ENCODE data around the gene SNX7. TPM values are rescaled to one million over a fixed set of nuclear protein-coding genes. Genes with fewer than 3 reads are reported as not detected.

SNX7 gene
- total RNA-seq, 1 experiment from 2014 or later = 19.0 TPM

- DNase-seq (ENCODE audit: extremely low read depth, low read depth) = no peak
Observed at GRCh38 chr1:98696077-98696476, 34.6 kb downstream of the SNX7 start.

DNA sequence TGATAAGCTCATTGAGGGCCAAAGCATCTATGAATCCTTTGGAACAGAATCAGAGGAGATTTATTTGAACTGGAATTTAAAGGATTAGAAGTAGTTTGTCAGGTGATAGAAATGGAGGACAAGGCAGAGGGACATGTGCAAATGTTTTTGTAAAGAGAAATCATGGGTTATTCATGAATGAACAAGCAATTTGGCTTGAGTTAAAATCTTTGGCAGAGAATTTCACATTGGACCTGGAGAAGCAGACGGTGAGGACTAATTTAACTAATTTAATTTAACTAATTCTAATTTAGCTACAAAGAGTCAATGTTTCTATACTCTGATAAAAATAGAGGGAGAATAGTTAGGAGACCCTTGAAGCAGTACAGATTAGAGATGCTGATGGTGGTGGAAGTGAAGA, 36.3 kb downstream of the SNX7 start:
- no peak for DNase-seq (ENCODE audit: extremely low read depth, low read depth)

DNA sequence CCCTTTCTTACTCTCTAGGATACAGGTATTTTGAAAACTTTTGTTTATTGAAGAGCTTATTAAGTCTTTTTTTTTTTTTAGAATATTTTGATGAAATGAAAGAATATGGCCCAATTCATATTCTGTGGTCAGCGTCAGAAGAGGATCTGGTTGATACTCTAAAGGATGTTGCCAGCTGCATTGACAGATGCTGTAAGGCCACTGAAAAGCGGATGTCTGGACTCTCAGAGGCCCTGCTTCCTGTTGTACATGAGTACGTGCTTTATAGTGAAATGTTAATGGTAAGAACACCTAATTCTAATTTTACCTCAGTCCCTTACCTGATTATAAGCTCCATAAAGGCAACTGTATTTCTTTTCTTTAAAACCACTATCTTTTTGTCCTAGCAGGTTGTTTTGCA, 37.1 kb downstream of the SNX7 start:
- DNase-seq (ENCODE audit: extremely low read depth, low read depth) = no peak

GRCh38 chr1:98700228-98700627, 38.7 kb downstream of the SNX7 start:
- no peak for DNase-seq (ENCODE audit: extremely low read depth, low read depth)

DNA sequence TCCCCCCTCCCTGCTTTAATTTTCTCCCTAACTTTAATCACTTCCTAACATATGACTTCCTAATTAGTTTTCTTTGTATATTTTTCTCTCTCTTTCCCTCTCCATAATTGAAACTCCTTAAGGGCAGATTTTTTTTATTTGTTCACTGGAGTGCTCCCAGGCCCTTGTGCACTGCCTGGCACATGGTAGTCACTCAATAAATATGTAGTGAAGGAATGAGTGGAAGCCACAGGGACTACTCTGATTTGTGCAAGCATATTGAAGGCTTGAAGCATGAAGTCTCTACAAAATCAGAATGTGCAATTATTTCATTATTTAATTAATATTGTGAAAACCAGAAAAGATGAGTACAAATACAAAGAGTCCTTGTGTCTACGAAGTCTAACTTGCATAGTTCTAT, 41.5 kb downstream of the SNX7 start:
- no peak for DNase-seq (ENCODE audit: extremely low read depth, low read depth)

DNA sequence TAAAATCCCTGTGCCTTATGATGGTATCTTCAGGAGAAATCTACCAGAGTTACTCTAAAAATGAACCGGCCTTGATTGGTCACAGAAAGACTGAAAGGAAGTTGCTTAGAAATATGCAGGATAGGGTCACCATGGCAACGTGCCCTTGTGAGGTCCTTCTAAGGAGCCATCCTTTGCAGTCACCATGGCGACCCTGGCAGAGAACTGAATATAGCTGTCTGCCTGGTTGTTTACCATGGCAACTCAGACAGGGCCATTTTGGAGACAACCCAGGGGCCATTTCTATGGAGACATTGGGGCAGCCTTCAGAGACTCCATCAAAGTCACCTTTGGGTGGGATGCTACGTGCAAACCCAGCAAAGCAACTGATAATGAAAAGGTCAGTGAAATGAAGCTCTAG, 43.0 kb downstream of the SNX7 start:
- no peak for DNase-seq (ENCODE audit: extremely low read depth, low read depth)

DNA sequence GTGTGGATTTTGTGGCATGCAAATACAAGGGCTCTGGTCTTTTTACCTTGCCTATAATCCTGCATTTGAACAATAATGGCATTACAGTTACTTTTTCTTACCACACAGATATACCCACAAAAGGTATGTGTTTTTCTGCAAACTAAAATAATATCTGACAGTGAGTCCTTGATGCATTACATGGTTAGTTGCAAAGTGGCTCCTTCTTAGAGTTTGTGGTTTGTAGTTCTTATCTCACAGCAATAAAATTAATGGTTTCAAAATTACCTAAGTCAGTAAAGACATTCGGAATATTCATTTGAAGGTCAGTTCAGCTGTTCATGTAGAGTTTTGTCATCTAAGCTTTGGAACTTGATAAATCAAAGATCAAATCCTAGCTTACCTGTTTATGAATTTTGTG, 43.5 kb downstream of the SNX7 start:
- no peak for DNase-seq (ENCODE audit: extremely low read depth, low read depth)

GRCh38 chr1:98705591-98705990, 44.1 kb downstream of the SNX7 start:
- DNase-seq (ENCODE audit: extremely low read depth, low read depth) = no peak

DNA sequence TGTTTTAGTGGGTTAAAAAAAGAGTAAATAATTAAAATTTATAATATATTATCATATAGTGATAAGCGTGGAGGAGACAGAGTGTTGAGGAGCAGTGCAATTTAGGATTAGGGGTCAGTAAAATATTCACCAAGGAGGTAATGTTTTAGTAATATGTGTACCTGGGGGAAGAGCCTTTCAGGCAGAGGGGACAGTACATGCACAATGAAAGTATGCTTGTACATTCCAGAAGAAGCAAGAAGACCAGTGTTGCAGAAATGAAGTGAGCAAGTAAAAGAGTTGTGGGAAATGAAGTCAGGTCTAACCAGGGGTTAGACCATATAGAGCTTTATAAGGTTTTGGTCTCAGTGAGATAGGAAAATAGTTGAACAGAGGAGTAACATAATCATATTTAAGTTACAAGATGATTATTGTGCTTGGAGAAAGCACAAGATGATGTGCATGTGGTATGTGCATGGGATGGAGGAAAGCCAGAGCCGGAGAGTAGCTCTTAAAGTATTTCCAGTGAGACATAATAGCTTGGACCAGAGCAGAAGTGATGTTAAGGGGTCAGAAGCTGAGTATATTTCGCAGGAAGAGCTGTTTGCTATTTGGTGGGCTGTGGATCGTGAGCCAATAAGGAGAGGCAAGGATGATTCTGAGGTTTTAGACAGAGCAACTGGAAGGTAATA, 44.8 kb downstream of the SNX7 start:
- DNase-seq (ENCODE audit: extremely low read depth, low read depth) = no peak

DNA sequence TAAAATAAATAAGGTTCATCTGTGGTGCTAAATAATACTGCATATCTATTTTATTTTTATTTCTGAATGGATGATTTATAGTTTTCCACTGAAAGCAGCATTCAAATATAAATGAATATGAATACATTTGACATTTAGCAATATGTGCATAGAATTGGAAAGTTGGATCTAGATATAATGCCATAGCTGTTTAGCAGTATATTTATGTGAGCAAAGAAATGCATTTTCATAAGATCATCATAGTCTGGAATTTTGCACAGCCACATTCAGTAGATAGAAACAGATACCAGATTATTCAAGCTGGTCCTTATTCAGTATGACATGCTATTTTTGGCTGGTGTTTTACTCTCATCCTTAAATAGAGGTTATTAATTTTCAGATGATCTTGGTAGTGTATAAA, 46.0 kb downstream of the SNX7 start:
- DNase-seq (ENCODE audit: extremely low read depth, low read depth) = no peak

DNA sequence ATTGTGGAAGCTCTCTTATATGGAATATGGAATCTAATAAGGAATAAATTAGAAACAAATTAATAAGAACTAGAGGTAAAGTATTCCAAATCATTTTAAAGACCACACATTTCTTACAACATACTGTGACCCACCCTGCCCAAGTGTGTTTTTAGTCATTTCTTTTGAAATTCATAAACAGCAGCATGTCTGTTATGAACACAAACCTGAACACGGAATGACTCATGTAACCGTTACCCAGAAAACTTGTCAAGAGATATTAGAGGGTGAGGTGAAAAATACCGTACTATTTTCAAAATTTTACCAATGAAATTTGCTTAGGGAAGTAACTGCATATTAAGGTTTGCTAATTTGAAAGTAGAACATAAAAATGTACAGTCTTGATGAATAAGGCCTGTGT, 48.4 kb downstream of the SNX7 start:
- no peak for DNase-seq (ENCODE audit: extremely low read depth, low read depth)

DNA sequence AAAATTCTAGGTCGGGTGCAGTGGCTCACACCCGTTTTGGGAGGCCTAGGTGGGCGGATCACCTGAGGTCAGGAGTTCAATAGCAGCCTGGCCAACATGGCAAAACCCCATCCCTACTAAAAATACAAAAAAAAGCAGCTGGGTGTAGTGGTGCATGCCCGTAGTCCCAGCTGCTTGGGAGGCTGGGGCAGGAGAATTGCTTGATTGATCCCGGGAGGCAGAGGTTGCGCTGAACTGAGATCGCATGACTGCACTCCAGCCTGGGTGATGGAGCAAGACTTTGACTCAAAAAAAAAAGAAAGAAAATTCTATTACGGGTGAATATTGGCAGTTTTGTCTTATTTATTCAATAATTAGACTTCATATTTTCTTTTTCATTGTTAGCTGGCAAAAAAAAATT, 62.1 kb downstream of the SNX7 start:
- DNase-seq (ENCODE audit: extremely low read depth, low read depth) = no peak

- no peak for DNase-seq (ENCODE audit: extremely low read depth, low read depth)
Observed at GRCh38 chr1:98732985-98733781, 71.7 kb downstream of the SNX7 start.

GRCh38 chr1:98733782-98734112, 72.2 kb downstream of the SNX7 start:
- no peak for DNase-seq (ENCODE audit: extremely low read depth, low read depth)

- DNase-seq (ENCODE audit: extremely low read depth, low read depth) = no peak
Observed at GRCh38 chr1:98735756-98736155, 74.2 kb downstream of the SNX7 start.

DNA sequence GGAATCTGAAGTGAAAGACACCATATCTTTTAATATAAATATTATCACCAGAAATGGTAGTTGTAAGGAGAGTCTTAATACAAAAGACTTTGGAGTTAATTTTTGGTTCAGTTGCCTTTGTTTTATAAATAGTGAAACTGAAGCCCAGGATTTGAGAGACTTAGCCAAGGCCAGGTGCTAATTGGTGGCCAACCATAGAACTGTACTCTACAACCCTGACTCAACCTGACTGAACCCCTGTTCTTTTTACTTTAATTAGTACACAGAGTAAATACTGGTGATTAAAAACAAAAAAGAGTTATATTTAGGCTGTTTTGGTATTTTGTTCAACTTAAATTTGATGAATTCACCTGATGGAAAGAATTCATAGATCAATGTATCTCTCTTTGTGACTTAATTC, 76.3 kb downstream of the SNX7 start:
- no peak for DNase-seq (ENCODE audit: extremely low read depth, low read depth)

GRCh38 chr1:98739762-98740161, 78.2 kb downstream of the SNX7 start:
- DNase-seq (ENCODE audit: extremely low read depth, low read depth) = no peak

GRCh38 chr1:98741164-98741563, 79.6 kb downstream of the SNX7 start:
- no peak for DNase-seq (ENCODE audit: extremely low read depth, low read depth)

- peak; percentile 7 for DNase-seq (ENCODE audit: extremely low read depth, low read depth)
Observed at GRCh38 chr1:98749152-98749756, 87.7 kb downstream of the SNX7 start.

DNA sequence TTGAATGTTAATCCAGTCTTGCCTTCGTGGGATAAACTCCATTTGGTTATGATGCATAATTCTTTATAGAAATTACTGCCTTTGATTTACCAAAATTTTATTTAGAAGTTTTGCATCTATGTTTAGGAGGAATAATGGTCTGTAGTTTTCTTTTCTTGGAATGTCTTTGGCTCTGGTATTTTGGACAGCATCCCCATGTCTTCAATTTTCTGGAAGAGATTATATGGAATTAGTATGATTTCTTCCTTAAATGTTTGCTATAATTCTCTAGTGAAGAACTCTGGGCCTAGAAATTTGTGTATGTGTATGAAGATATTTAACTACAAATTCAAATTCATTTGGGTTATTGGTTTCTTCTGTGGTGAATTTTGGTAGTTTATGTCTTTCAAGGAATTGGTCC, 92.7 kb downstream of the SNX7 start:
- DNase-seq (ENCODE audit: extremely low read depth, low read depth) = no peak

- no peak for DNase-seq (ENCODE audit: extremely low read depth, low read depth)
Observed at GRCh38 chr1:98761219-98761865, 99.8 kb downstream of the SNX7 start.

Data from NCI-H460 (cell line).